Neural progenitor cell (in vitro differentiated cells): ENCODE data around the gene ZAR1.

Source experiments
- EZH2 ChIP-seq: fragments of 200-600 bp; sonication (generic); IDR thresholded peaks from 2 replicates; pipeline ENCODE4 v1.6.1; 2017; ENCODE audit warnings: antibody characterized with exemption, mild to moderate bottlenecking, moderate library complexity
- TF ChIP-seq, protein P1 (sequence below): fragments of 200-600 bp; sonication (generic); IDR thresholded peaks from 2 replicates; pipeline ENCODE4 v1.5.1; 2017; ENCODE audit warnings: antibody characterized with exemption, mild to moderate bottlenecking

DNA sequence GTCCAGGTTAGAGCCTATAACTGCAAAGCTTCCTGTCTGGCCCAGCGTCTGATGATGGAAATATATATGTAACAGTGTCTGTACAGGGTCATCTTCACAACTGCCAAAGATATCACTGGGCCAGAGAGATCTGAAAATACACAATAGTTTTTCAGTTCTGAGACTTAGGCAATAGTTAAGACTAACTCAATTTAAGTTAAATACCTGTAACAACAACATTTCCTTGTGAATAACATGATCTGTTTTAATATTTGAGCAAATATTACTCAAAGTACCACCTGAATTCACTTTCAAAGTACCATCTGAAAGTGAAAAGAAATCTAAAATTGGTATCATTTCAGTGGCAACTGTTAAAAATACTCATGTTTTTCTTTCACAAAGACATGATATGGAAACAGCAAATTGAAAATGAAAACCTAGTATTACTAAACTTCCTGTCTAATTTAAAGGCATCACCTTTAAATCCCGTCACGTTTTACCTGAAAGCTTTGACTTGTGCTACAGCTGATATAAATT lies 9.6 kb downstream of the ZAR1 start:
- TF ChIP-seq, protein P1, sequence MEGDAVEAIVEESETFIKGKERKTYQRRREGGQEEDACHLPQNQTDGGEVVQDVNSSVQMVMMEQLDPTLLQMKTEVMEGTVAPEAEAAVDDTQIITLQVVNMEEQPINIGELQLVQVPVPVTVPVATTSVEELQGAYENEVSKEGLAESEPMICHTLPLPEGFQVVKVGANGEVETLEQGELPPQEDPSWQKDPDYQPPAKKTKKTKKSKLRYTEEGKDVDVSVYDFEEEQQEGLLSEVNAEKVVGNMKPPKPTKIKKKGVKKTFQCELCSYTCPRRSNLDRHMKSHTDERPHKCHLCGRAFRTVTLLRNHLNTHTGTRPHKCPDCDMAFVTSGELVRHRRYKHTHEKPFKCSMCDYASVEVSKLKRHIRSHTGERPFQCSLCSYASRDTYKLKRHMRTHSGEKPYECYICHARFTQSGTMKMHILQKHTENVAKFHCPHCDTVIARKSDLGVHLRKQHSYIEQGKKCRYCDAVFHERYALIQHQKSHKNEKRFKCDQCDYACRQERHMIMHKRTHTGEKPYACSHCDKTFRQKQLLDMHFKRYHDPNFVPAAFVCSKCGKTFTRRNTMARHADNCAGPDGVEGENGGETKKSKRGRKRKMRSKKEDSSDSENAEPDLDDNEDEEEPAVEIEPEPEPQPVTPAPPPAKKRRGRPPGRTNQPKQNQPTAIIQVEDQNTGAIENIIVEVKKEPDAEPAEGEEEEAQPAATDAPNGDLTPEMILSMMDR = no peak
- TF ChIP-seq EZH2 = no peak
